SHP77 treated with DMSO at 0.1 percent for 48 hours (cell line): ENCODE measurements around the gene WDFY1.

ENCODE experiments used
- DNase-seq: peaks from one replicate; lab custom pipeline; 2025; lab: John Stamatoyannopoulos, UW

Gene WDFY1, protein sequence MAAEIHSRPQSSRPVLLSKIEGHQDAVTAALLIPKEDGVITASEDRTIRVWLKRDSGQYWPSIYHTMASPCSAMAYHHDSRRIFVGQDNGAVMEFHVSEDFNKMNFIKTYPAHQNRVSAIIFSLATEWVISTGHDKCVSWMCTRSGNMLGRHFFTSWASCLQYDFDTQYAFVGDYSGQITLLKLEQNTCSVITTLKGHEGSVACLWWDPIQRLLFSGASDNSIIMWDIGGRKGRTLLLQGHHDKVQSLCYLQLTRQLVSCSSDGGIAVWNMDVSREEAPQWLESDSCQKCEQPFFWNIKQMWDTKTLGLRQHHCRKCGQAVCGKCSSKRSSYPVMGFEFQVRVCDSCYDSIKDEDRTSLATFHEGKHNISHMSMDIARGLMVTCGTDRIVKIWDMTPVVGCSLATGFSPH

DNA sequence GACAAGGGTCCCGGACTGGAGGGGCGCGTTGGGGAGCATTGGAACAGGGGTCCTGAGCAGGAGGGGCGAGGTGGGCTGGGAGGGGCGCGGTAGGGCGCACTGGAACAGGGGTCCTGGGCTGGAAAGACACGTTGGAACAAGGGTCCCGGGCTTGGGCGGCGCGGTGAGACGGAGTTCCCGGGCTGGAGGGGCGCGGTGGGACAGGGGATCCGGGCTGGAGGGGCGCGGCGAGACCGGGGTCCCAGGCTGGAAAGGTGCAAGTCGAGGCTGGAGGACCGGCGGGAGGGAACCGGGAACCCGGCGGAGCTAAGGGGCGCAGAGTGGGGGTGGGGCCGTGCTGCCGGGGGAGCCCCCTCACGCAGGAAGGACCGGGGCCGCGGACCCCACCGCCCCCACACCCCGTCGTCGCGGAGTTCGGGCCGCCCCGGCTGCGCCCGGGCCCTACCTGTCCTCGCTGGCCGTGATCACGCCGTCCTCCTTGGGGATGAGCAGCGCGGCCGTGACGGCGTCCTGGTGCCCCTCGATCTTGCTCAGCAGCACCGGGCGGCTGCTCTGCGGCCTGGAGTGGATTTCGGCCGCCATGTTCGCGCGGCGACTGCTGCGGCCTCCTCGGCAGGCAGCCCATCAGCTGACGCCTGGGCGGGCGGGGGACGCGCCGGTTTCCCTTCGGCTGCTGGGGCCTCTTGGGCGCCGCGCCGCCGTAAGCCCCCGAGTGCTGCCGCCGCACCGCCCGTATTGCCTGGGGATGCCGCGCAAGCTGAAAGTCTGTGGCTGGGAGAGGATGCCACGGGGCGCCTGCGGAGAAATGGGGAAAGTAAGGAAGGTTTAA lies at the start of gene WDFY1:
Gene WDFY1 (minus strand): TSS at position 633 of the 829 bp plus-strand sequence. CDS start 51 bp downstream, at position 582.
- DNase-seq = peak; percentile 72

DNA sequence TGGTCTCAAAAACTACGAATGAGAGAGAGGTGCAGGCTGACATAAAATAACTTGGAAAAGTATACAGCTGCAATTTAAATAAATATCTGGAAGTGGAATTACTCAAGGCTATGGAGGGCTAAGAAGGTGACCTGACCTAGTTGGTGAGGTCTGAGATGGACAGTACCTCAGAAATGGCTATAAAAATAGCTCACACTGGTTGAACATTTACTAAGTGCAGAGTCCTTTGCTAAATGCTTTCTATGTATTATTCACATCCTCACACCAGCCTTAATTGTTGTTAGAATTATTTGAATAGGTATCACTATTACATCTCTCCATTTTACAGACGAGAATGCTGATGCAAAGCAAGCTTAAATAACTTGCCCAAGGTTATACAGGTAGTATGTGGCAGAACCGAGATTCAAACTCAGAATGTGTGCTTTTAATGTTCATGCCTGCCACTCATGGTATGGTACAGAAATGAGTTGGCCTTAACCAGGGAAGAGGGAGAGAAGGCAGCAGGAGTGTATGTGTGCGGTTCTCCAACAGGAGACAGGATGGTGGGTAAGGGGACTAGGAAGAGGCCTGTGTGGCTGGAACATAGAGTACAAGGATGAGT lies 49.5 kb upstream of the WDFY1 start:
- DNase-seq = no peak

DNA sequence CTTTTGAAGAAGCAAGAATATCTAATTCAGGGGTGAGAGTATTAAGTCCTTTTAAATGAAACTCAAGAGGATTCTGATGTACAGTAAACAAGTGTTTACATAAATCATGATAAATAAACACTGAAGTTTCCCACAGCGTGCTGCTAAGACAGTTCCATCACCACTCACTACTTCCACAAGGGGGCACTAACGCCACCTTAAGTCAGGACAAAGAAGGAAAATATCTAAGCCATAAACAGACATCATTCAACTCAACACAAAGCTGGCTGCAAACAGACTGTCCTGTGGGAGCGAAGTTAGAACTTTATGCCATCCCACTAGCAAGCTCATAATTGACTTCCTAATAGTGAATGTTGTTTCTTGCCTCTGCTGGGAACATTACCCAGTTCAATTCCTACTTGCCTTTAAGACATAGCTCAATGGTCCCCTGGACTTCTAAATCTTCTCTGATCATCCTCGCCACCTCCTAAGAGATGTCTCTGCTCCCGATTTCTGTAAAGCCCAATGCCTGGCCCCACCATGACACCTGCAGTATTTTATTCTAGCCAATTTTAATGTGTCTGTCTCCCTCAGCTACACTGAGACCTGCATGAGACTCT lies 48.6 kb upstream of the WDFY1 start:
- peak; percentile 18 for DNase-seq

DNA sequence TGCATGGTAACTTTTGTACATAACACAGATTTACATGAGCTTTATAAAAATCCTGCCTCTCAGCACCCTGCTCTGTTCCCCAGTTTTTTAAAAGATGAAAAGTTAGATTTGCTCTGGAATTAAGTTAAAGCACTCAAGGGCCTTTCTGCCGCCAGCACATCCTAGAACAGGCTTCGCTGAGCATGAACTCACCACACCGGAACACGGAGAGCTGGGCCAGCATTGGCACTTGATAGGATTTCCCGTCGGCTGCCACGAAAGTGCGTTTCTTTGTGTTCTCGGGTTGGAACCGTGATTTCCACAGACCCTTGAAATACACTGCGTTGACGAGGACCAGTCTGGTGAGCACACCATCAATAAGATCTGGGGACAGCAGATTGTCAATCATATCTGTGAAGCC lies 46.5 kb upstream of the WDFY1 start:
- DNase-seq = no peak

DNA sequence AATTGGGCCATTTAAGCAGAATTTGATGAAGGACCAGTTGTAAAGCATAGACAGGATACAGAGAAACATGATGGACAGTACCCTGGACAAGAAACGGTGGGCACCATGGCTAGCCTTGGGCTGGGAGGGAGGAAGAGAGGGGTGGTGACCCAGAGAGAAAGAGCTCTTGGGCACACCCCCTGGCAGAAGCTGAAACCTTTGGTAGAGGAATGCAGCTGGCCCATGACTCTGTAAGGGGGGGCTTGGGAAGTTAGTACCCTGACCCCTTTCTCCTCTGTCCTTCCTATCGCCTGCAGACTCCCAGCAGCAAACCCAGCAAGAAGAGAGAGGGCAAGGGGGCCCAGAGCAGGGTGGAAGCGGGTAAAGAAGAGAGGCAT lies 44.7 kb upstream of the WDFY1 start:
- no peak for DNase-seq

DNA sequence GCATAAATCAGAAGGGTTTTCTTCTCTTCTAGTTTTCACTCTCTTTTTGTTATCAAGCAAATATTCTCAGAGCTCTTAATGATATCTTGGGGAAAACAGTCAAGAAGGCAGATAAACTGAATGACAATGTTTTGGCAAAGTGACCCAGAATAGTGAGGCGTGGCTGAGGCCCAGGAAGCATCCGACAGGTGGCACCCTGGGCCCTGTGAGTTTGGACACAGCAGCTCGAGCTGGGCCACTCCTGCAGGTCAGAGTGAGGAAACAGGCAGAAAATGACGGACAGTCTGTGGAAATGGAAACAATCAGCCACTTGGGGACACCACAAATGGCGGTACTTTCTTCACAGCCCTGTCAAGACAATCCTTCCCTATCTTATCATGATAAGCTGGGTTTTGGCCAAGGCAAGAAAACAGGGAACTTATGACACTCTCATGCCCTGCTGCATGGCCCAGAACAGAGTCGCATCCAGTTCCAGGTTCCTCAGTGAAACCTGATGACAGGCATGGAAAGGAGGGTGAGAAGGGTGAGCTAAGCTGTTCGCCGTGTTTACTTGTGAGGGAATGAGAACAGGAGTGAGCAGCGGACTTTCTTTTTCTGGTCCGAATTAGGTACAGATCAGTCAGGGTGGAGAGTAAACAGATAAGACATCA lies 44.2 kb upstream of the WDFY1 start:
- peak; percentile 5 for DNase-seq

DNA sequence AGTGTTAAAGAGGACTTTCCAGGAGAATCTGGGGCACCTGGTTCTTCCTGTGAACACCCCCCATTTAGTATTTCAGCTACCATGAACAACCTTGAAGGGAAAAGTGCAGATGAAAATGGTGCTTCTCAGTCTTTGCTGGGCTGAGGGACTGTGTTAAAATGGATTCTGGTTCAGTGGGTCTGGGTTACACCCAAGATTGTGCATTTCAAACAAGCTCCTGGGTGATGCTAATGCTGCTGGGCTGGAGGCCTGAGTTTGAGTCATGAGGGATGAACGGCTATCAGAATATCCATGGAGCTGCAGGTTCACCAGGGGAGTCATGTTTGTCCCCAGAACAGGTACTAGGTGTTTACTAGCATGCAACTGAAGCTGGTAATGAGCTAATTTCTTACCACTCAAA lies 36.1 kb upstream of the WDFY1 start:
- no peak for DNase-seq

DNA sequence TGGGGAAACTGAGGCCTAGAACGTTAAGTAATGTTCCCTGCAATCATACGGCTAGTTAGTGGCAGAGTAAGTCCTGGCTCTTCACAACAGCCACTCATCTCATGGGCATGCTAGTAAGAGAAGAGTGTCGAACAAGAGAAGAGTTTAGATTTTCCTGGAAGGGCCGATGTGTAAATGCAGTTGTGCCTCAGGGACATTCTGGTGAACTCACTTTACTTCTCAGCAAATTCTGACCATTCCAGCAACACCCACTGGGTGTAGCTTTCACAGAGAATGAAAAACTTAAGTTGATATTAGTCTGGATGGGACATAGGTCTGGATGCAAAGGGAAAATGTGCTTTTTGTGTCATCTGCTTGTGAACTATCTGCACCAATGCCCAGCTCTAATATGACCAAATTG lies 35.7 kb upstream of the WDFY1 start:
- no peak for DNase-seq

DNA sequence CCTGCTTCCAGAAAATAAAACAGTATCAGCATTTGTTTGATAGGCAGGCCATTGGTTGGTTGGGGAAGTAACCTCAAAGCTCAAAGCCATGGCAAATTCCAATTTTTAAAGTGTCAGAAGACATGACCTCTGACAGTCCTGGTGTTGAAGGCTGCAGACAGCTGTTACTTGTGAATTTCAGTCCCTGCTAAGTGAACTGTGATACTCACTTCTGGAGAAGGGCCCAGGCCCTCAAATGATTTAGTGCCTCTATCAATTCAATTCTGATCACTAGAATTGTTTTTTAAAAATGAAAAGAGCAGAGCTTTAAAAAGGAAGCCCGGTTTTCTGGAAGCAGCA lies 35.2 kb upstream of the WDFY1 start:
- no peak for DNase-seq

DNA sequence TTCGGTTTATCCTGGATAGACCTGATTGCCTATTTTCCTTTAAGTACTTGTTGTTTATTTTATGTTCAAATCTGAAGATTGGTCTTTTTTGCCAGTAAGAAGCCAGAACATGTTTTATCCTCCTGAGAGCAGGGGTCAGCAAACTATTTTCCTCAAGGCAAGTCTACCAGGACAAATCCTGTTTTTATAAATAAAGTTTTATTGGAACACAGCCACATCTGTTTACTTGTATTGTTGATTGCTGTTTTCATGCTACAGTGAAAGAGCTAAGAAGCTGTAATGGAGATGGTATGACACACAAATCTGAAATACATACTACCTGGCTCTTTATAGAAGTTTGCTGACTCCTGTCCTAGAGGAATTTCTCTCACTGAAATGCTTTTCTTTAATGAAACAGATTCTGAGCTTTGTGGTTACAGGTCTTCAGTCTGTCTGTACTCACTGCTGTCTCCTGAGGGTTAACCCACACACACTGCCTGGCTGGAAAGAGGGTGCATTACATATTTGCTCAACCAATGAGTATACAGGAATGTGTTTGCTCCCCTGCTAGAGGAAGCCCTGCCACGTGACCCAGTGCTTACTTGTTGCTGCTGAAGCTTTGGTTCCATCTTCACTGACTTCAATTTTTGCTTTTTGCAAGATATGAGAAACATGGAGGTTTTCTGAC lies 34.7 kb upstream of the WDFY1 start:
- no peak for DNase-seq

DNA sequence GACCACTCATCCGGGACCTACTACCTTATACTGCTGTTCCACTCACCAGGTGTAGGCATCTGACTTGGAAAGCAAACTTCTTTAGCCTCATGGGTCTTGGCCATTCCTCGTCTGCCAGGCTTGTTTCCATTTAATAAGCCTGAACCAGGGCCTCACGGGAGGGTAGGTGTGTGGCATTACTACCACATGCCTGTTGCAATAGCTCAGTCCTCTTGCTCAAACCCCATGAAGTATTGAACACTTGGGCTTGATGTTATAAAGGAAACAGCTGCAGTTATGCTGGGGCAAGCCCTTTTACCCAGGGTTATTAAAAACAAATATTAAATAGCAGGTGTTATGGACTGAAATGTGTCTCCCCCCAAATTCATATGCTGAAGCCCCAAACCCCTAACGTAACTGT lies 33.3 kb upstream of the WDFY1 start:
- DNase-seq = no peak

DNA sequence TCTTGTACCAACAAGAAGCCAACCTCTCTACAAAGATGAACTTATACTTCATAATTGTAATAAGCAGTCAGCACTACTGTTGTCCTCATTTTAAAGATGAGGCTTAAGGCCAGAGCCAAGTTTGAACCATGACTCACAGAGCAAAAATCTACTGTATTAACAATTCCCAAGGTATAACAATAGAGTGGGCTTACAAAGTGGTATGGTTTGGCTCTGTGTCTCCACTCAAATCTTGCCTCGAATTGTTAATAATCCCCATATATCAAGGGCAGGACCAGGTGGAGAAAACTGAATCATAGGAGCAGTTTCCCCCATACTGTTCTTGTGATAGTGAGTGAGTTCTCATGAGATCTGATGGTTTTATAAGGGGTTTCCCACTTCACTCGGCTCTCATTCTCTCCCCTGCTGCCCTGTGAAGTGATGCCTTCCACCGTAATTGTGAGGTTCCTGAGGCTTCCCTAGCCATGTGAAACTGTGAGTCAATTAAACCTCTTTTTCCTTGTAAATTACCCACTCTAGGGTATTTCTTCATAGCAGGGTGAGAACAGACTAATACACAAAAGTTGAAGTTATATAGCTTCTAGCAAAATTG lies 31.6 kb upstream of the WDFY1 start:
- no peak for DNase-seq

DNA sequence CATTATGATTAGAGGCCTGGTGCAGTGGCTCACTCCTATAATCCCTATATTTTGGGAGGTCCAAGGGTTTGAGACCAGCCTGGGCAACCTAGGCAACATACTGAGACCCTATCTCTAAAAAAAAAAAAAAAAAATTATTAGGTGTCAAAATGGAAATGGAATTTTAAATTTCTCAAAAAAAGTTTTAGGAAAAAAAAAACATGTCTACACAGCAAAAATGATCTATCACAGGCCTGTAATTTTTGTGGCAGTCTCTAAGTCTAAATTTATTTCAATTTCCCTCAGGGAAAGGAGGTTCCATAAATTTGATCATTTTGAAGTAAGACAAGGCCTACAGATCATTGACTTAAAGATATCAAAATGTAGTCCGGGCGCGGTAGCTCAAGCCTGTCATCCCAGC lies 28.5 kb upstream of the WDFY1 start:
- no peak for DNase-seq

DNA sequence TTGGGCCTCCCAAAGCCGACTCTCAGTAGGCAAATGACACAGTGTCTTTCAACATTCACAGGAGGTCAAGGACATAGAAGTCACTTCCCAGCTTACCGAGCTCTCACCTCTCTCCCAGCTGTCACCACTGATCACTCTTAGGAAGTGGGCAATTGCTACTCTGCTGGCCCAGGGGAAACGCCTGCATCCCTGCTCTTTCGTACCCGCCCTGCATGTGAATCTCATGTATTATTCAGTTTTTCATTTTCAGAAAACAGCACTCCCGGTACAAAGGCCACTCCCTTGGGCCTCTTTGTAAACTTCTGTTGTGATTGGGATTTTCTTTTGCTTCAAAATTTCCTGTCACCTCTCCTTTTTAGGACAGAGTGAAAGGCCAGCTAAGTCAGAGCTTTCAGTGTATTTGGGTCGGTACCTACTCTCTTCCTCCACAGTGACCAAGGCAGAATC lies 27.5 kb upstream of the WDFY1 start:
- no peak for DNase-seq

DNA sequence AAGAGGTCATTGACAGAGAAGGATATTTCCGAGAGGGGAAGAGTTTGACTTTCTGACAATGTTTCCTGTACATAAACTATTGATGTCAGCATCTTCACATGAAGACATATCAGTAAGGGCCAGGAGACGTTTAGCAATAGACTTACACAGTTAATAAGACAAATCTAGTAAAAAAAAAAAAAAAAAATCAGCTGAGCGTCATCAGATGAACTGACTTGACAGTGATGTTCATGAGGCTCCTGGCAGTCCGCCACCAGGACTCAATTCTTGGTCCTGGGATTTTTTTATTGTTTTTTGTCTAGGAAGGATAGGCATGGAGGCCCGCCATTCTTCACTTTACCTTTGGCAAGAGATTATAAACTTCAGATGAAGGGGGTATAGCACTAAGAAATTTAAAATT lies 26.6 kb upstream of the WDFY1 start:
- no peak for DNase-seq

DNA sequence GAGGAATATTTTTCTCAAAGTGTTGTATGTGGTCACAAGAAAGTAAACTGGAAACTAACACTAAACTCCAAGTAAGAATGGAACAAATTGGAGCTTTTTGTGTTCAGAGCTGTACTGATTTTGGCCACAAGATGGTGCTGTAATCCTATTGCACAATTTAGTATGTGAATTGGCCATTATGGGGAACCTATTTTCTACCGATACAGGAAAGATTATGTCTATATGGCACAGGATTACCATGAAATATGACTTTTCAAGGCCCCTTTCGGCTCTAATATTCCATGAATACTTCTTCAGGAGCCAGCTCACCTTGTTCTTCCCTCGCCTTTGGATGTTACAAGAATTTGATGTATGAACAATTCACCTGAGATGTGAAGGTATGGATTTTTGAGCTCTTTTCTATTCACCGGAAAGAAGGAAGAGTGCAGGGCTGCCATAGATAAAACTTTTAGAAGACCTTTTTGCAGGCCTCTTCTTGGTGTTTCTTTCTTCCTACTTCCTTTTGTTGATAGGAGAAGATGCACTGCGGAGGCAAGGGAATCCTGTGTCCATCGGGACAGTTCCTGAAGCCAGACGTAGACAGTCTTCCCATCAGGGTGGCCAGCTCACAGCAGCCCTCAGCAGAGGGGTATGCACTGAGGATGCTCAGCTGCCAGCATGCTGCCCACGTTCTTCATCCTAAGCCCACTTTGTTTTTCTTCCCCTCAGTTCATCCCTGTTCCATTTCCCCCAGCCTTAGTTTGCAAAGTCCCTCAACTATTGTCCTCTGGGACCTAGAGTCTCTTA lies 25.4 kb upstream of the WDFY1 start:
- DNase-seq = no peak

DNA sequence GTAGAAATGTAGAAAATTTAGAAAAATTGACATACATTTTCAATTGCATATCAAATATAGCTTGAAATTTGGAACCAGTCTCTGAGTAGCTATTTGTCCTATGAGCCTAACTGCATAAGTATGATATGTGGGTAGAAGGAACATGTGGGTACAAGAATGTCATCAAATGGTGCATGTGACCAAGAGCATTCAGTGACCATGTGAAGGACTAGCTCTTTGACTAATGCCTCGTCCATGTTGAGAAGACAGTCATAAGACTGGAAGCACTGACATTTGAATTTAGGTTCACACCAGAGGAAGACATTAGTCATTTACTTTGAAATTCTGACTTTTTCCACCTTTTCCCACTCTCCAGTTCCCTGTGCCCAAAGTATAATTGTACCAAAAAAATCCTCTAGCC lies 24.7 kb upstream of the WDFY1 start:
- DNase-seq = no peak

DNA sequence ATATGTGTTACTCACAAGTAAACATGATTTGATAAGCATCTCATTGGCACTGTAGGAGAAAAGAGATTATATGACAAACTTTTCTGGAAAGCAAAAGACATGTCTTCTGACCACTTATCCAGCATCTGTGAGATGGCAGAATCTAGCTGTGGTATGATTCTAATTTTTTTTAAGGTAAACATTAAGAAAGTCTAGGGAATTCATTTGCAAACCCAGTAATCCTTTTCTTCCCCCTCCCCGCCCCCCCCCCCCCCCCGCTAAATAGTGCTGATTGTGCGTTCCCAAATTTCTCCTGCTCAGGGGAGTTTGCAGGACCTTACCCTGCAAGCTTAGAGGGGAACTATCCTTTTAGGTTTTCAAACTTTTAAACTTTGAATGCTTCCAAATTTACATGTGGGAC lies 24.2 kb upstream of the WDFY1 start:
- no peak for DNase-seq

DNA sequence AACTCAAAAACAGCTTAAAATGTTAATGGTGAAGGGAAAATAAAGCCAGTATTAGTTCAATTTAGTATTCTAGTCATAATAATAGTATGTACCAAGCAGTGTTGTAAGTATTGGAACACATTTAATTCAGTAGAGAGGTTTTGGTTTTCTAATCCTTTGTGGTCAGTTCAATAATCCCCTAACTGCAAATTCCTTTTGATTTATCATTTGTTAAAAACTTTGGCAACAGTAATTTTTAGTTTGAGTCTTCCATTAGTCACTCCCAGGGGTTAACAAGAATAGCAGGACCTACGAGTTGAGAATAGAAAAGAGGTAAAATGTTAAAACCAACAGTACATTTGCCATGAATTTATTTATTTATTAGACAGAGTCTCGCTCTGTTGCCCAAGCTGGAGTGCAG lies 22.8 kb upstream of the WDFY1 start:
- no peak for DNase-seq

DNA sequence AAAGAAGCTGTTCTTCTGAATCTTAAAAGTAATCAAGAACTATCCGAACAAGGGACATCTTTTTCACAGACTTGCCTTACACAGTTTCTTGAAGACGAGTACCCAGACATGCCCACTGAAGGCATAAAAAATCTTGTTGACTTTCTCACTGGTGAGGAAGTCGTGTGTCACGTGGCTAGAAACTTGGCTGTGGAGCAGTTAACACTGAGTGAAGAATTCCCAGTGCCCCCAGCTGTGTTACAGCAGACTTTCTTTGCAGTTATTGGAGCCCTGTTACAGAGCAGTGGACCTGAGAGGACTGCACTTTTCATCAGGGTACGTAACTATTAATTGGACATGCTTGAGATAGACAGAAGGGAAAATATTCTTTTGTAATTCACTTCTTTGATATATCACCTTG lies 14.6 kb upstream of the WDFY1 start:
- DNase-seq = no peak
